SK-N-SH treated with all-trans-retinoic acid at 6 μM for 48 hours (cell line): ENCODE data around the gene IGFBP4.

Source experiments
- ATAC-seq: fragments of 200-7000 bp; cut with Tn5 transposase; 3 replicates; pipeline ENCODE4 v1.9.1; 2020; ENCODE audit warnings: mild to moderate bottlenecking, moderate library complexity
- ARNTL ChIP-seq: fragments of 450-650 bp; formaldehyde crosslinking; IDR thresholded peaks from 2 replicates; pipeline ENCODE4 v1.5.0; 2020; ENCODE audit warnings: low read depth, mild to moderate bottlenecking, moderate library complexity, borderline replicate concordance
- BACH2 ChIP-seq: fragments of 250-450 bp; sonication (Bioruptor Pico); IDR thresholded peaks from 2 replicates; pipeline ENCODE4 v1.9.0; 2021; ENCODE audit warnings: mild to moderate bottlenecking, borderline replicate concordance
- CREB5 ChIP-seq: fragments of 250-450 bp; sonication (Bioruptor Pico); IDR thresholded peaks from 2 replicates; pipeline ENCODE4 v1.5.1; 2020; ENCODE audit warnings: low read depth, mild to moderate bottlenecking, moderate library complexity
- CSDC2 ChIP-seq: fragments of 250-450 bp; sonication (Bioruptor Pico); IDR thresholded peaks from 2 replicates; pipeline ENCODE4 v1.5.0; 2020; ENCODE audit warnings: mild to moderate bottlenecking, moderate library complexity
- CSRNP3 ChIP-seq: fragments of 250-450 bp; sonication (Bioruptor Pico); IDR thresholded peaks from 2 replicates; pipeline ENCODE4 v1.5.1; 2021; ENCODE audit warnings: mild to moderate bottlenecking, moderate library complexity
- ESRRG ChIP-seq: fragments of 250-450 bp; sonication (Bioruptor Pico); IDR thresholded peaks from 2 replicates; pipeline ENCODE4 v1.6.1; 2021; ENCODE audit warnings: mild to moderate bottlenecking
- GLIS3 ChIP-seq: fragments of 250-450 bp; sonication (Bioruptor Pico); IDR thresholded peaks from 2 replicates; pipeline ENCODE4 v1.5.0; 2020; ENCODE audit warnings: mild to moderate bottlenecking, moderate library complexity
- ISL1 ChIP-seq: fragments of 250-450 bp; sonication (Bioruptor Pico); IDR thresholded peaks from 2 replicates; pipeline ENCODE4 v2.1.2; 2022; ENCODE audit warnings: mild to moderate bottlenecking, moderate library complexity
- OSR1 ChIP-seq: fragments of 250-450 bp; sonication (Bioruptor Pico); IDR thresholded peaks from 2 replicates; pipeline ENCODE4 v1.8.0; 2022; ENCODE audit warnings: moderate library complexity, mild to moderate bottlenecking, inconsistent platforms
- PATZ1 ChIP-seq: fragments of 250-450 bp; sonication (Bioruptor Pico); IDR thresholded peaks from 2 replicates; pipeline ENCODE4 v1.8.0; 2020; ENCODE audit warnings: mild to moderate bottlenecking, moderate library complexity, borderline replicate concordance
- POU6F1 ChIP-seq: fragments of 250-450 bp; sonication (Bioruptor Pico); IDR thresholded peaks from 2 replicates; pipeline ENCODE4 v1.8.0; 2021; ENCODE audit warnings: low read depth, mild to moderate bottlenecking, moderate library complexity, borderline replicate concordance
- PPARA ChIP-seq: fragments of 250-450 bp; sonication (Bioruptor Pico); IDR thresholded peaks from 2 replicates; pipeline ENCODE4 v1.5.0; 2020; ENCODE audit warnings: mild to moderate bottlenecking, borderline replicate concordance
- RARB ChIP-seq: fragments of 250-450 bp; sonication (Bioruptor Pico); IDR thresholded peaks from 2 replicates; pipeline ENCODE4 v1.8.0; 2021; ENCODE audit warnings: mild to moderate bottlenecking, moderate library complexity
- SNAI2 ChIP-seq: fragments of 250-450 bp; sonication (Bioruptor Pico); IDR thresholded peaks from 2 replicates; pipeline ENCODE4 v1.5.0; 2020; ENCODE audit warnings: mild to moderate bottlenecking, moderate library complexity
- TCF4 ChIP-seq: fragments of 250-450 bp; sonication (Bioruptor Pico); IDR thresholded peaks from 2 replicates; pipeline ENCODE4 v1.8.0; 2021; ENCODE audit warnings: mild to moderate bottlenecking, moderate library complexity, borderline replicate concordance
- TOX ChIP-seq: fragments of 250-450 bp; sonication (Bioruptor Pico); IDR thresholded peaks from 2 replicates; pipeline ENCODE4 v1.8.0; 2021; ENCODE audit warnings: mild to moderate bottlenecking, moderate library complexity, borderline replicate concordance
- TSHZ2 ChIP-seq: fragments of 250-450 bp; sonication (Bioruptor Pico); IDR thresholded peaks from 2 replicates; pipeline ENCODE4 v1.5.0; 2020; ENCODE audit warnings: mild to moderate bottlenecking, moderate library complexity
- ZC3H10 ChIP-seq: fragments of 250-450 bp; sonication (Bioruptor Pico); IDR thresholded peaks from 2 replicates; pipeline ENCODE4 v1.5.1; 2021; ENCODE audit warnings: mild to moderate bottlenecking, moderate library complexity
- ZFP3 ChIP-seq: fragments of 250-450 bp; sonication (Bioruptor Pico); IDR thresholded peaks from 2 replicates; pipeline ENCODE4 v1.5.0; 2020; ENCODE audit warnings: mild to moderate bottlenecking, moderate library complexity
- ZFP30 ChIP-seq: fragments of 450-650 bp; formaldehyde crosslinking; IDR thresholded peaks from 2 replicates; pipeline ENCODE4 v1.5.0; 2022; ENCODE audit warnings: mild to moderate bottlenecking, moderate library complexity
- ZNF565 ChIP-seq: fragments of 450-650 bp; formaldehyde crosslinking; conservative IDR thresholded peaks from 2 replicates; pipeline ENCODE4 v1.5.0; 2020; ENCODE audit warnings: low read depth, mild to moderate bottlenecking, moderate library complexity
- ZNF70 ChIP-seq: fragments of 450-650 bp; formaldehyde crosslinking; IDR thresholded peaks from 2 replicates; pipeline ENCODE4 v1.5.0; 2020; ENCODE audit warnings: mild to moderate bottlenecking, moderate library complexity

Gene IGFBP4

GRCh38 chr17:40436636-40437035 lies 6.6 kb upstream of the IGFBP4 start (continued):
- no peak for TF ChIP-seq ZFP3

GRCh38 chr17:40437095-40437732 lies 6.0 kb upstream of the IGFBP4 start:
- TF ChIP-seq ZNF70 (CRISPR knock-in tag) (no peak), TSHZ2 (CRISPR knock-in tag) (no peak), POU6F1 (CRISPR knock-in tag) (no peak), ZFP3 (no peak), BACH2 (CRISPR knock-in tag) (no peak), CSRNP3 (CRISPR knock-in tag) (no peak), ZNF565 (no peak), TOX (CRISPR knock-in tag) (no peak), ZFP30 (CRISPR knock-in tag) (no peak), SNAI2 (CRISPR knock-in tag) (no peak), ESRRG (CRISPR knock-in tag) (no peak), ZC3H10 (CRISPR knock-in tag) (no peak), OSR1 (CRISPR knock-in tag) (no peak), PATZ1 (no peak), ARNTL (no peak), CSDC2 (CRISPR knock-in tag) (no peak), PPARA (CRISPR knock-in tag) (no peak)
- ATAC-seq: no peak

- no peak for ATAC-seq
- TF ChIP-seq ZFP3: no peak
- no peak for TF ChIP-seq TOX (CRISPR knock-in tag)
- no peak for TF ChIP-seq CSRNP3 (CRISPR knock-in tag)
- TF ChIP-seq ESRRG (CRISPR knock-in tag): no peak
- TF ChIP-seq ARNTL: no peak
- no peak for TF ChIP-seq ZNF565
- no peak for TF ChIP-seq SNAI2 (CRISPR knock-in tag)
- TF ChIP-seq ISL1 (CRISPR knock-in tag): no peak
- no peak for TF ChIP-seq TCF4 (CRISPR knock-in tag)
- no peak for TF ChIP-seq BACH2 (CRISPR knock-in tag)
- no peak for TF ChIP-seq RARB (CRISPR knock-in tag)
- no peak for TF ChIP-seq OSR1 (CRISPR knock-in tag)
- TF ChIP-seq GLIS3 (CRISPR knock-in tag): no peak
- no peak for TF ChIP-seq ZNF70 (CRISPR knock-in tag)
- no peak for TF ChIP-seq POU6F1 (CRISPR knock-in tag)
- TF ChIP-seq PPARA (CRISPR knock-in tag): no peak
- TF ChIP-seq CREB5: no peak
Observed at GRCh38 chr17:40440166-40440565, 3.1 kb upstream of the IGFBP4 start.
